ENCODE data around the gene FOSB.

Gene FOSB

DNA sequence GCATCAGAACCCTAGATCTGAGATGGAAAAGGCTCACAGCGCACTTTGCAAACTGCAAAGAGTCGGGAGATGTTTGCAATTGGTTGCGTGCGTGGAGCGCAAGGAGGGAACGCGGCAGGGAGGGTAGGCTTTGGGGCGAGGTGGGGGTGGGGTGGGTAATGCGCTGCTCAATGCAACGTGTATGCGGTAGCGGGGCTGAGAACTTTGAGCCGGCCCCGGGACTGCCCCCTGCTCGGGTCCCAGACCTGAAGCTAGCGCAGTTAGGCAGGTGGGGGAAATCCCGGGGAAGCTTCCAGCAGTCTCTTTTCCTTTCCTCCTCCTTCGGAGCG is 971 bp downstream of the FOSB start:
- TF ChIP-seq, protein P1, sequence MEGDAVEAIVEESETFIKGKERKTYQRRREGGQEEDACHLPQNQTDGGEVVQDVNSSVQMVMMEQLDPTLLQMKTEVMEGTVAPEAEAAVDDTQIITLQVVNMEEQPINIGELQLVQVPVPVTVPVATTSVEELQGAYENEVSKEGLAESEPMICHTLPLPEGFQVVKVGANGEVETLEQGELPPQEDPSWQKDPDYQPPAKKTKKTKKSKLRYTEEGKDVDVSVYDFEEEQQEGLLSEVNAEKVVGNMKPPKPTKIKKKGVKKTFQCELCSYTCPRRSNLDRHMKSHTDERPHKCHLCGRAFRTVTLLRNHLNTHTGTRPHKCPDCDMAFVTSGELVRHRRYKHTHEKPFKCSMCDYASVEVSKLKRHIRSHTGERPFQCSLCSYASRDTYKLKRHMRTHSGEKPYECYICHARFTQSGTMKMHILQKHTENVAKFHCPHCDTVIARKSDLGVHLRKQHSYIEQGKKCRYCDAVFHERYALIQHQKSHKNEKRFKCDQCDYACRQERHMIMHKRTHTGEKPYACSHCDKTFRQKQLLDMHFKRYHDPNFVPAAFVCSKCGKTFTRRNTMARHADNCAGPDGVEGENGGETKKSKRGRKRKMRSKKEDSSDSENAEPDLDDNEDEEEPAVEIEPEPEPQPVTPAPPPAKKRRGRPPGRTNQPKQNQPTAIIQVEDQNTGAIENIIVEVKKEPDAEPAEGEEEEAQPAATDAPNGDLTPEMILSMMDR (IDR thresholded peaks at IDR 0.05; ENCODE audit: borderline replicate concordance, insufficient read depth, low read depth, low read length), result no peak

GRCh38 chr19:45469132-45469944 is 1.5 kb downstream of the FOSB start:
- TF ChIP-seq, protein P1 (IDR thresholded peaks at IDR 0.05; ENCODE audit: borderline replicate concordance, insufficient read depth, low read depth, low read length), result no peak
- peak overlapping the region; percentile 88 for H3K4me3 ChIP-seq (ENCODE audit: low read depth, low read length)

More for the DNA sequence above, 971 bp downstream of the FOSB start:
- H3K4me3 ChIP-seq (ENCODE audit: low read depth, low read length), result peak overlapping the region; percentile 88

DNA sequence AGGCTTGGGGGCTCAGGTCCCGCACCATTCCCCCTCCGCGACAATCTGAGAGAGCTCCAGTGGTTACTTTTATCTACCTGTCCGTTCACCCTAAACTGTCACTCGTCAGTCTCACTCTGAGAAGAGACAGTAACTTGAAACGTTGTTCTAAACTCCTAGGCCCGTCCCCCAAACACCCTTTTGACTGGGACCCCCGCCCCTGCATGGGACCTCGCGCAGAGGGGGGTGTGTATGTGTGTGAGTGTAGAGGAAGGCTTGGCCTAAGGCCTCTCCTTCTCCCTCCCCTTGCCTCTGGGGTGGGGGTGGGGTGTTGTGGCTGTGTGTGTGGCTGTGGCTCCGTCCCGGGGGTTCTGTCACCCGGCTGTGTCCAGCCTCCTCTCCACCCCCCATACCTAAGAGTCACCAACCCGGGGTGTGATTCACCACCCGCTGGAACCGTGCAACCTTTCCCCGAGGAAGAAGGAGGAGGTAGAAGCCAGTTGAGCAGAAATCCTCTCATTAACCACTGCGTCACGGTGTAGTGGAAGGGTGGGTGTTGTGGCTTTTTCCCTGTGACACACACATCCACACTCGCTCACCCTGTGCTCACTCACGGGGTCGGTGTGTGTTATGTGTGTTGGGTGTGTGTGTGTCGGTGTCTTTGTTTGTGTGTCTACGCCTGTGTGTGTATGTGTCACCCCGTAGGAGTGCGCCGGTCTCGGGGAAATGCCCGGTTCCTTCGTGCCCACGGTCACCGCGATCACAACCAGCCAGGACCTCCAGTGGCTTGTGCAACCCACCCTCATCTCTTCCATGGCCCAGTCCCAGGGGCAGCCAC is 2.4 kb downstream of the FOSB start:
- TF ChIP-seq, protein P1 (IDR thresholded peaks at IDR 0.05; ENCODE audit: borderline replicate concordance, insufficient read depth, low read depth, low read length), result no peak
- peak overlapping the region; percentile 57 for H3K4me3 ChIP-seq (ENCODE audit: low read depth, low read length)

DNA sequence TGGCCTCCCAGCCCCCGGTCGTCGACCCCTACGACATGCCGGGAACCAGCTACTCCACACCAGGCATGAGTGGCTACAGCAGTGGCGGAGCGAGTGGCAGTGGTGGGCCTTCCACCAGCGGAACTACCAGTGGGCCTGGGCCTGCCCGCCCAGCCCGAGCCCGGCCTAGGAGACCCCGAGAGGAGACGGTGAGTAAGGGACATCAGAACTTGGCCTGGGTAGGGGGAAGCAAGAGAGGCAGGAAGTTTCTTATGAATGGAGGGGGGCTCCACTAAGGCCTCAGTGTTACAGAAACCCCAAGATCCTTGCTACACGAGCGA is 2.9 kb downstream of the FOSB start:
- TF ChIP-seq, protein P1 (IDR thresholded peaks at IDR 0.05; ENCODE audit: borderline replicate concordance, insufficient read depth, low read depth, low read length), result no peak
- H3K4me3 ChIP-seq (ENCODE audit: low read depth, low read length), result no peak overlapping the region

DNA sequence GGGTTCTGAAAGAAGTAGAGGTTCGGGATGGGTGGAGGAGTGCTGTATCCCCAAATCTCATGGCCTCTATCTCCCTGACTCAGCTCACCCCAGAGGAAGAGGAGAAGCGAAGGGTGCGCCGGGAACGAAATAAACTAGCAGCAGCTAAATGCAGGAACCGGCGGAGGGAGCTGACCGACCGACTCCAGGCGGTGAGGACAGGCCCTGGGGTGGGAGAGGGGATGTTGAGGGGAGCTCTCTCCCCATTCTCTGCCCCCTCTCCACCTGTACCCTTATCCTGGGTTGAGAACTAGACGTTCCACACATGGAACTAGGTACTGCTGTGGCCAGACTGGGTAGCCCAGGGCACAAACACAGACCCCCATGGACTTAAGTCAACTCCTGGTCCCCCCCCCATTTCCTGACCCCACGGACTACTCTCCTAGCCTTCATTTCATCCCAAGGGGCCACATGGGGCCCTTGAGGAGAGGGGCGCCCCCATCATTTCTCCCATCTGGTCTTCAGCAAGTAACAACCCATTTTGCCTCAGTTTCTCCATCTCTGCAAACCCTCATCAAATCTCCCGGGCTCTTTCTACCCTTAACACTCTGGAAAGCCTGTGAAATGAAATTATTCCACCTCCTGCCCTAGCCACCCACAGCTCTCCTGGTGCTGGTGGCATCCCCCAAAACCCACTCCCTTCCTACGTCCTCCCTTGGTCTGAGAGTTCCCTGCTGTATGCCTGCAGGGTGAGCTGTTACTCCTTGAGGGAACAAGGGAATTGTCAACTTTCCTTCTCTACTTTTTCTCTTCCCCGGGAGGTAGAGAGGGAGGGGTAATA is 3.5 kb downstream of the FOSB start:
- TF ChIP-seq, protein P1 (IDR thresholded peaks at IDR 0.05; ENCODE audit: borderline replicate concordance, insufficient read depth, low read depth, low read length), result no peak
- no peak overlapping the region for H3K4me3 ChIP-seq (ENCODE audit: low read depth, low read length)

DNA sequence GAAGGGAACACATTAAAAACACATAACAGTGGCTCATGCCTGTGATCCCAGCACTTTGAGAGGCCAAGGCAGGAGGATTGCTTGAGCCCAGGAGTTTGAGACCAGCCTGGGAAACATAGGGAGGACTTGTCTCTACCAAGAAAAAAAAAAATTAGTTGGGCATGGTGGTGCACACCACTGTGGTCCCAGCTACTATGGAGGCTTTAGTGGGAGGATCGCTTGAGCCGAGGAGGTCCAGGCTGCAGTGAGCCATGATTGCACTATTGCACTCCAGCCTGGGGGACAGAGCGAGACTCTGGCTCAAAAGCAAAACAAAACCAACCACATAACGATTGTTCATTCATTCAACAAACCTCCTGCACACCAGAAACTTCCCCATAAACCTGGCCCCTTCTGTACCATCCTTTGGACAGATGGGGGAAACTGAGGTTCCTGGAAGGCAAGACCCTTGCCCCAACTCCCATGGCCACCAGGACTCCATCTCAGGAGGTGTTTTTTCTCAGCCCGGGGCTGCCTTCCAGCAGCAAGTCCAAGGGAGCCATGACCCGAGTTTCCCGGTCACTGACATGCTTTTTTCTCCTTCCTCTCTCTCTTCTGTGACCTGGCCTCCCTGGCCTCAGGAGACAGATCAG is 4.3 kb downstream of the FOSB start:
- H3K4me3 ChIP-seq (ENCODE audit: low read depth, low read length), result no peak overlapping the region
- TF ChIP-seq, protein P1 (IDR thresholded peaks at IDR 0.05; ENCODE audit: borderline replicate concordance, insufficient read depth, low read depth, low read length), result no peak
